H1 (cell line): ENCODE data around the gene DHX57. TPM values are rescaled to one million over a fixed set of nuclear protein-coding genes. Genes with fewer than 3 reads are reported as not detected.

ENCODE experiments used
- ASH2L ChIP-seq: fragments of 200-600, 300-600 bp; sonication (generic); IDR thresholded peaks from one replicate; pipeline ENCODE4 v1.7.1; 2017; ENCODE audit warnings: low read length
- CHD1 ChIP-seq: IDR thresholded peaks from 2 replicates; pipeline ENCODE4 v1.6.1; 2012; ENCODE audit warnings: low read depth, low read length, improper control_type of control experiment
- CHD2 ChIP-seq: IDR thresholded peaks from 2 replicates; pipeline ENCODE4 v1.6.1; 2012; ENCODE audit warnings: low read length, improper control_type of control experiment
- CTBP2 ChIP-seq: IDR thresholded peaks from 2 replicates; pipeline ENCODE4 v1.7.0; 2011; ENCODE audit warnings: borderline replicate concordance, mild to moderate bottlenecking, moderate library complexity, mixed read lengths, low read length; ENCODE audit not compliant: insufficient read depth, insufficient read length
- EGR1 ChIP-seq: IDR thresholded peaks from 2 replicates; pipeline ENCODE4 v1.6.1; 2011; ENCODE audit warnings: low read depth, low read length, borderline replicate concordance
- EP300 ChIP-seq, 2 experiments: IDR thresholded peaks; 1 replicate in 1 of 2; 2 replicates in 1 of 2; pipeline ENCODE4 v1.6.1; 2011 to 2012; ENCODE audit warnings: low read depth in 2 of 2, low read length in 2 of 2, mild to moderate bottlenecking in 2 of 2, borderline replicate concordance in 1 of 2, inconsistent platforms in 1 of 2, moderate library complexity in 1 of 2
- HDAC2 ChIP-seq, 2 experiments: fragments of 300-600 bp in 1 of 2; sonication (generic) in 1 of 2; IDR thresholded peaks; 2 replicates each; pipeline ENCODE4 v1.6.1; 2011 to 2012; ENCODE audit warnings: low read depth in 2 of 2, low read length in 2 of 2, mild to moderate bottlenecking in 2 of 2, moderate library complexity in 2 of 2, borderline replicate concordance in 1 of 2, inconsistent platforms in 1 of 2
- JUN ChIP-seq: IDR thresholded peaks from 2 replicates; pipeline ENCODE4 v1.6.1; 2011; ENCODE audit warnings: low read depth, mild to moderate bottlenecking, improper control_type of control experiment, low read length
- JUND ChIP-seq: IDR thresholded peaks from 2 replicates; pipeline ENCODE4 v1.6.1; 2011; ENCODE audit warnings: mild to moderate bottlenecking, improper control_type of control experiment, low read length
- NANOG ChIP-seq: IDR thresholded peaks from 2 replicates; pipeline ENCODE4 v1.6.1; 2011; ENCODE audit warnings: low read length, low read depth, mild to moderate bottlenecking, inconsistent platforms; ENCODE audit not compliant: insufficient read depth, poor library complexity, severe bottlenecking
- NRF1 ChIP-seq: IDR thresholded peaks from 2 replicates; pipeline ENCODE4 v1.6.1; 2011; ENCODE audit warnings: mild to moderate bottlenecking, low read depth, low read length, improper control_type of control experiment
- PHF8 ChIP-seq: fragments of 200-600 bp; sonication (generic); conservative IDR thresholded peaks from 2 replicates; pipeline ENCODE4 v1.7.1; 2012; ENCODE audit warnings: low read depth, mild to moderate bottlenecking, inconsistent platforms, low read length, moderate library complexity
- RAD21 ChIP-seq, 2 experiments: IDR thresholded peaks in 1 of 2; conservative IDR thresholded peaks in 1 of 2; 2 replicates each; pipeline ENCODE4 v1.6.1; 2011; ENCODE audit warnings: low read depth in 2 of 2, low read length in 2 of 2, improper control_type of control experiment in 1 of 2, inconsistent platforms in 1 of 2, mild to moderate bottlenecking in 1 of 2, moderate library complexity in 1 of 2
- RBBP5 ChIP-seq: IDR thresholded peaks from 2 replicates; pipeline ENCODE4 v1.7.1; 2012; ENCODE audit warnings: low read depth, mild to moderate bottlenecking, inconsistent platforms, low read length, moderate library complexity, borderline replicate concordance
- RFX5 ChIP-seq: IDR thresholded peaks from 2 replicates; pipeline ENCODE4 v1.6.1; 2011; ENCODE audit warnings: low read depth, low read length, improper control_type of control experiment, borderline replicate concordance
- SAP30 ChIP-seq: fragments of 300-600 bp; sonication (generic); IDR thresholded peaks from 2 replicates; pipeline ENCODE4 v1.7.1; 2012; ENCODE audit warnings: low read length, moderate library complexity, mild to moderate bottlenecking, inconsistent platforms; ENCODE audit not compliant: insufficient read depth, insufficient replicate concordance
- SIN3A ChIP-seq, 2 experiments: IDR thresholded peaks in 1 of 2; conservative IDR thresholded peaks in 1 of 2; 2 replicates each; pipeline ENCODE4 v1.6.1; 2011 to 2012; ENCODE audit warnings: low read length in 2 of 2, improper control_type of control experiment in 1 of 2, low read depth in 1 of 2, mild to moderate bottlenecking in 1 of 2
- SIRT6 ChIP-seq: IDR thresholded peaks from one replicate; pipeline ENCODE4 v1.7.1; 2012; ENCODE audit warnings: low read length, inconsistent platforms
- SIX5 ChIP-seq: IDR thresholded peaks from 2 replicates; pipeline ENCODE4 v1.6.1; 2011; ENCODE audit warnings: mild to moderate bottlenecking, low read depth, low read length
- TAF1 ChIP-seq: IDR thresholded peaks from 2 replicates; pipeline ENCODE4 v1.6.1; 2011; ENCODE audit warnings: mild to moderate bottlenecking, low read depth, low read length
- TAF7 ChIP-seq: optimal IDR thresholded peaks from 2 replicates; pipeline ENCODE3; 2011; ENCODE audit warnings: low read depth, mild to moderate bottlenecking, inconsistent platforms, low read length, moderate library complexity, borderline replicate concordance
- polyA plus RNA-seq, 7 experiments: library from polyadenylated mRNA; depleted of rRNA in 3 of 7; stranded (reverse) in 5 of 7; unstranded in 2 of 7; fragments of >200 nt in 5 of 7; fragments of 200-250 nt in 2 of 7; gene quantifications; 1 replicate in 5 of 7; 2 replicates in 1 of 7; 4 replicates in 1 of 7; pipeline versions ENCODE4 v1.2.1 to v1.2.3, GENCODE V29; 2011 to 2013; ENCODE audit warnings: missing spikeins in 2 of 7, mixed read lengths in 2 of 7
- total RNA-seq: library from RNA; stranded (reverse); fragmentation: NEBNext Ultra II Directional; extraction: Animal tissue kit (Norgen Biotek cat#: 25700); gene quantifications from 2 replicates; pipeline ENCODE4 v1.2.1, GENCODE V29; 2021
- TF ChIP-seq, protein P1 (sequence below): IDR thresholded peaks from 2 replicates; pipeline ENCODE4 v1.6.1; 2012; ENCODE audit warnings: inconsistent platforms

DHX57 gene
- total and polyA plus RNA-seq, 2 of the 8 experiments (the other 6 are each of a cell fraction or from before 2014, with no cell fraction given) = 10.7 to 32.9 TPM

DNA sequence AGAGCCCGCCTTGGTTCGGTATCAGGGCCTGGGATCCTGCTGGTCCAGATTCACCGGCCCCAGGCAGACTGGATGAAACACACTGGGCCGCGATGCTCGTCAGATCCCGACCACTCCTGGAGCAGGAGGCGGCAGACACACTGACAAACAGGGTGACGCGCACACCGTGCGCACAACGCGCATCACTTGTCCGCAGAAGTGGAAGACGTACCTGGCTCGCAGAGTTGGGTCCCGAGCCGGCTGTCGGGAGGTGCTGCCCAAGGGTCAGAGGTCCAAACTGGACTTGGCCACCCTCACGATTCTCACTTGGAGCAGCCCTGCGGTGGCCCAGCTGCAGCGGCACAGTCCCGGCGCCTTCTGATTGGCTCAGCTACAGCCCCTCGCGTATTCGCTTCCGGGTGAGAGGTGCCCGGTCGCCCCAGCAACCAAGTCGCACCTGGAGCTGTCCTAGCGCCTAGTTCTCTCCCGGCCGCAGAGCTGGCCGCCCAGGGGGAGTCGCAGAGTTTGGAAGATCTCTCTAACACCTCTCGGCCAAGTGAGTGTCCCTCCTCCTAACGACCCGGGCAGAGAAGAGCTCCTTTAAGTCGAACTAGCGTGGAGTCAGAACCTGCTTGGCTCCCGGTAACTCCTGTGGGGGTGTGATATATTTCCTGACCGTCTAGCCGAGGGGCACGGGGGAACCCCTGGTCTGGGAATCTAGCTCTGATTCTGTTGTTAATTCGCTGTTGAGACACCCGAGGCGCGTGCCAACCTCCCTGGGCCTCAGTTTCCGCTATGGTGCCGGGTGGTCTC lies at the start of gene DHX57, which contains the start of gene MORN2 (continued):
- TF ChIP-seq EP300 (IDR thresholded peaks at IDR 0.05; ENCODE audit: borderline replicate concordance in 1 of 2, low read depth in 2 of 2, low read length in 2 of 2) (no peak), CHD2 (peak; percentile 82), TAF1 (peak; percentile 59; the same call in 1 of the 2 replicates), SIN3A (conservative IDR thresholded peaks at IDR 0.05 in 1 of 2, IDR thresholded peaks at IDR 0.05 in 1 of 2; ENCODE audit: low read depth in 1 of 2, low read length in 2 of 2) (peak; percentile 96 to 97), RFX5 (no peak), JUN (no peak), RBBP5 (peak; percentile 93; the same call in 1 of the 2 replicates), NRF1 (0 out of 2 replicates have a peak, but pooled peaks have one; percentile 13), CTBP2 (no peak), PHF8 (peak; percentile 72), JUND (peak; percentile 74; the same call in 1 of the 2 replicates), SIX5 (0 out of 2 replicates have a peak, but pooled peaks have one; percentile 3), EGR1 (no peak), CHD1 (0 out of 2 replicates have a peak, but pooled peaks have one; percentile 62), ASH2L (peak; percentile 92), SAP30 (peak; percentile 55), NANOG (no peak), HDAC2 (IDR thresholded peaks at IDR 0.05; ENCODE audit: borderline replicate concordance in 1 of 2, low read depth in 2 of 2, low read length in 2 of 2) (0 out of 4 replicates have a peak, but pooled peaks of 1 of the 2 experiments have one; percentile 55), RAD21 (IDR thresholded peaks at IDR 0.05 in 1 of 2, conservative IDR thresholded peaks at IDR 0.05 in 1 of 2; ENCODE audit: low read depth in 2 of 2, low read length in 2 of 2) (no peak), SIRT6 (no peak), TAF7 (no peak)
- TF ChIP-seq, protein P1, sequence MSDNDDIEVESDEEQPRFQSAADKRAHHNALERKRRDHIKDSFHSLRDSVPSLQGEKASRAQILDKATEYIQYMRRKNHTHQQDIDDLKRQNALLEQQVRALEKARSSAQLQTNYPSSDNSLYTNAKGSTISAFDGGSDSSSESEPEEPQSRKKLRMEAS = peak; percentile 48
